ENCODE measurements around the gene ANKS1B. TPM values are rescaled to one million over a fixed set of nuclear protein-coding genes. Genes with fewer than 3 reads are reported as not detected.

Gene ANKS1B
- total RNA-seq, 4 donors from 2014 or later, result 0.88 to 10.7 (median 4.4) TPM

DNA sequence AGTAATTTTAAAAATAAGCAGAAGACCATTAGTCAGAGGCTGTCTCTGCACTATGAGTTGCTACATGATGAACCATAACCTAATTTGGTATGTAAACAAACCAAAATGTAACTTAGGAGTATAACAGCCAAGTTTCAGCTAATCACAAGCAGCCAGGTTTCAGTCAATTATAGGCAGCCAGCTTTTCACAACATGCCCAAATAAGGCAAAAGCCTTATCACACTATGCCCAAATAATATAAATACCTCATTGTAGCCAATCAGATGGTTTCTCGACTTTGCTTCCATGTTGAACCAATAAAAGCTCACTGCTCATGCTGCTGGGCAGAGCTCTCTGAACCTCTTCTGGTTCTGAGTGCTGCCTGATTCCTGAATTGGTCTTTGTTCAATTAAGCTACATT lies 298.6 kb downstream of the ANKS1B start:
- no peak overlapping the region for H3K4me3 ChIP-seq
- DNase-seq, result no peak

DNA sequence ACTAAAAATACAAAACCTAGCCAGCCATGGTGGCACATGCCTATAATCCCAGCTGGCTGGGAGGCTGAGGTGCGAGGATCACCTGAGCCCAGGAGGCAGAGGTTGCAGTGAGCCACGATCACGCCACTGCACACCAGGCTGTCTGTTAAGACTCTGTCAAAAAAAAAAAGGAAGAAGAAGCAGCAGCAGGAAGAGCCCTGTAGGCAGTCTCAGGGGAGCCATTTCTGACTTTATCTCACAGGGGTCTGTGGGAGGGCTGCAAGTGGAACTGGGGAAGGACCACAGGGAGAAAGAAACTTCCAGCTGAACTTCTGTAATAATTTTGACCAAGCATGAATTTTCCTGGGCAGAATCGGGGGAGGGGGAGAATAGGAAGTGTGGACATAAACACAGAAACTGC lies 304.5 kb downstream of the ANKS1B start:
- Histone ChIP-seq H3K27ac (no peak overlapping the region), H3K27me3 (no peaks in the 10 kb centered on the region), H3K4me1 (no peaks in the 10 kb centered on the region), H3K4me3 (no peak overlapping the region), H3K36me3 (no peaks in the 10 kb centered on the region), H3K9me3 (no peaks in the 10 kb centered on the region)
- no peak for TF ChIP-seq CTCF (IDR thresholded peaks at IDR 0.05)
- no peak for TF ChIP-seq POLR2A (IDR thresholded peaks at IDR 0.05)
- DNase-seq, result no peak

More for the DNA sequence above, 298.6 kb downstream of the ANKS1B start:
- Histone ChIP-seq H3K27me3 (no peaks in the 10 kb centered on the region), H3K4me1 (no peaks in the 10 kb centered on the region), H3K27ac (no peak overlapping the region), H3K36me3 (no peaks in the 10 kb centered on the region), H3K9me3 (no peaks in the 10 kb centered on the region)
- no peak for TF ChIP-seq CTCF (IDR thresholded peaks at IDR 0.05)
- TF ChIP-seq POLR2A (IDR thresholded peaks at IDR 0.05), result no peak

DNA sequence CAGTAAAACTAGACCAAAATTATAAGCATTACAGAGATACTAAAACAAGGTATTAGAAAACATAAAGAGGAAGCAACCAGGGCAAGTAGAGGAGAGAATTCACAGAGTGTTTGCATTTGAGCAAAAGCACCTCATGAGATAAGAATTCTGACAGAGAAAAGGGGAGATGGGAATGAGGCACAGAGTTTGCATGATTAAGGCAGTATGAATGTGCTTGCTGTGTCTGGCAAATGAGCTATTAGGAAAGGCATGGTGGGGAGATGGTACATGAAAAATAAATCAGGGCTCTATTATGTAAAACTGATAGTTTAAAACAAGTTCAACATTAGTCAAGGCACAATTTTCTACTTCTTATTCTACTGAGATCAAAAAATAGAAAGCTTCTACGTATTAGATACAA lies 314.1 kb downstream of the ANKS1B start:
- H3K4me1 ChIP-seq, result no peaks in the 10 kb centered on the region
- no peak overlapping the region for H3K27ac ChIP-seq
- no peaks in the 10 kb centered on the region for H3K9me3 ChIP-seq
- H3K4me3 ChIP-seq, result no peak overlapping the region
- H3K27me3 ChIP-seq, result no peaks in the 10 kb centered on the region
- DNase-seq, result no peak
- TF ChIP-seq CTCF (IDR thresholded peaks at IDR 0.05), result no peak
- no peak for TF ChIP-seq POLR2A (IDR thresholded peaks at IDR 0.05)
- no peaks in the 10 kb centered on the region for H3K36me3 ChIP-seq

DNA sequence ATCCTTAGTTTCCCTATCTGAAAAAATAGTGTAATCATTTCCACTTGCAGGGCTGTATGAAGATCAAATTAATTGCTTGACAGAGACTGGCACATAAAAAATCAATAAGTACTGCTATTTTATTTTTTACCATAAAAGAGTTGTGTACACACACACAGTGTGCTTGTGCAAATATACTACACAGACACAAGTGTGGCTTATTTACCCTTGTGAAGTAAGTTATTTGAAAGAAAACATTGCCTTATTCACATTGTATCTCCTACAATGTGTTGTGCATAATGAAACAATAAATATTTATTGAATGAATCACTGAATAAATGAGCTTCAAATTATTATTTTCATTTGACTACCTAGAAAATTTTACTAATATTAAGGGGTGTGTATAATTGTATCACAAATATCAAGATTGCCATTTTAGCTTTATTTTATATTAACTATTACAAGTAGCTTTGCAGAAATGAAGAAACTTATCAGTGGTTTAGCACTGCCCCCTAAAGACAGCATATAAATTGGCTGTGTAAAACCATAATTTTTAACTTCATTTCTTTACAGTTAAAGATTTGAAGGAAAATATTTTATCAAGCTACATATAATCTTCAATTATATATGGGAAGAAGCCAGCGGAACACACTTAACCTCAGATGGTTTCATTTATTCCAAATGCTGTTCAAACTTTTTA lies 325.9 kb downstream of the ANKS1B start:
- DNase-seq, result no peak
- TF ChIP-seq POLR2A (IDR thresholded peaks at IDR 0.05), result no peak
- TF ChIP-seq CTCF (IDR thresholded peaks at IDR 0.05), result no peak

GRCh38 chr12:99649551-99649950 lies 335.2 kb downstream of the ANKS1B start:
- no peak for DNase-seq
- Histone ChIP-seq H3K4me3 (no peak overlapping the region), H3K4me1 (no peaks in the 10 kb centered on the region), H3K9me3 (no peaks in the 10 kb centered on the region), H3K27me3 (no peaks in the 10 kb centered on the region), H3K27ac (no peak overlapping the region), H3K36me3 (no peaks in the 10 kb centered on the region)
- TF ChIP-seq POLR2A (IDR thresholded peaks at IDR 0.05), result no peak
- TF ChIP-seq CTCF (IDR thresholded peaks at IDR 0.05), result no peak

More for the DNA sequence above, 325.9 kb downstream of the ANKS1B start:
- H3K27me3 ChIP-seq, result no peaks in the 10 kb centered on the region
- H3K9me3 ChIP-seq, result no peaks in the 10 kb centered on the region
- no peaks in the 10 kb centered on the region for H3K4me1 ChIP-seq
- H3K4me3 ChIP-seq, result no peak overlapping the region
- no peak overlapping the region for H3K27ac ChIP-seq
- H3K36me3 ChIP-seq, result no peaks in the 10 kb centered on the region

Data from Peyer's patch (tissue), 4 donors.